CD14-positive monocyte (primary cell): ENCODE results near the gene S100A5. TPM values are rescaled to one million over a fixed set of nuclear protein-coding genes. Genes with fewer than 3 reads are reported as not detected.
A peak's percentile ranks its signal among the peaks of the same experiment; 100 is the strongest.

Experiments
- DNase-seq, 3 donors: peaks; one replicate each; pipeline ENCODE4 v3.0.0-alpha.2; 2011 to 2022
- H2AFZ ChIP-seq: 2 replicates; pipeline ENCODE4 v1.6.0; 2012; ENCODE audit warnings: mild to moderate bottlenecking, low read depth, low read length, inconsistent platforms; ENCODE audit not compliant: insufficient read depth, poor library complexity, severe bottlenecking
- H3K27ac ChIP-seq, 2 donors: 1 replicate in 1 of 2; 2 replicates in 1 of 2; pipeline ENCODE4 v1.5.1; 2012 to 2013; ENCODE audit warnings: low read length in 2 of 2, control low read depth in 1 of 2, inconsistent platforms in 1 of 2, low read depth in 1 of 2, mild to moderate bottlenecking in 1 of 2
- H3K27me3 ChIP-seq, 2 donors: one replicate each; pipeline versions ENCODE4 v1.6.0 to v1.6.1; 2011 to 2013; ENCODE audit warnings: low read length in 2 of 2; ENCODE audit not compliant: control insufficient read depth in 2 of 2, insufficient read depth in 2 of 2
- H3K36me3 ChIP-seq, 2 donors: replicated peaks in 1 of 2; 1 replicate in 1 of 2; 2 replicates in 1 of 2; pipeline versions ENCODE4 v1.5.1 to v1.6.1; 2012 to 2013; ENCODE audit warnings: low read length in 2 of 2, control low read depth in 1 of 2, inconsistent platforms in 1 of 2, mild to moderate bottlenecking in 1 of 2; ENCODE audit not compliant: insufficient read depth in 2 of 2, control insufficient read depth in 1 of 2
- H3K4me1 ChIP-seq, 2 donors: 1 replicate in 1 of 2; 2 replicates in 1 of 2; pipeline versions ENCODE4 v1.5.1 to v1.6.1; 2012 to 2013; ENCODE audit warnings: low read length in 2 of 2, control low read depth in 1 of 2, inconsistent platforms in 1 of 2, mild to moderate bottlenecking in 1 of 2, moderate library complexity in 1 of 2; ENCODE audit not compliant: insufficient read depth in 2 of 2, control insufficient read depth in 1 of 2
- H3K4me2 ChIP-seq: replicated peaks from 2 replicates; pipeline ENCODE3; 2012; ENCODE audit warnings: low read length, moderate library complexity, mild to moderate bottlenecking; ENCODE audit not compliant: poor library complexity, severe bottlenecking; ENCODE audit errors: extremely low read depth
- H3K4me3 ChIP-seq, 3 experiments: fragments of 200-600 bp in 1 of 3; sonication (generic) in 1 of 3; replicated peaks in 1 of 3; 1 replicate in 2 of 3; 2 replicates in 1 of 3; pipeline ENCODE4 v1.5.1; 2011 to 2013; ENCODE audit warnings: low read length in 3 of 3, mild to moderate bottlenecking in 3 of 3, control low read depth in 2 of 3, low read depth in 2 of 3, inconsistent platforms in 1 of 3, moderate library complexity in 1 of 3
- H3K79me2 ChIP-seq: 2 replicates; pipeline ENCODE4 v1.6.0; 2012; ENCODE audit warnings: mild to moderate bottlenecking, control low read depth, inconsistent platforms, low read length, moderate library complexity; ENCODE audit not compliant: insufficient read depth
- H3K9ac ChIP-seq: 2 replicates; pipeline ENCODE4 v1.6.0; 2017; ENCODE audit warnings: low read length, mild to moderate bottlenecking; ENCODE audit not compliant: insufficient read depth, poor library complexity, severe bottlenecking
- H3K9me3 ChIP-seq, 2 donors: replicated peaks in 1 of 2; 1 replicate in 1 of 2; 2 replicates in 1 of 2; pipeline versions ENCODE4 v1.5.1 to v1.6.1; 2012 to 2013; ENCODE audit warnings: low read length in 2 of 2, control low read depth in 1 of 2; ENCODE audit not compliant: control insufficient read depth in 1 of 2, insufficient read depth in 1 of 2
- H4K20me1 ChIP-seq: 2 replicates; pipeline ENCODE4 v1.6.0; 2012; ENCODE audit warnings: mild to moderate bottlenecking, low read length, control low read depth, moderate library complexity; ENCODE audit not compliant: insufficient read depth
- H3K27ac Mint-ChIP-seq, 7 donors: one replicate each; pipeline ENCODE4 v1.8.0; 2020; ENCODE audit warnings: mild to moderate bottlenecking in 7 of 7, mixed read lengths in 7 of 7, moderate library complexity in 6 of 7, inconsistent platforms in 2 of 7
- H3K27me3 Mint-ChIP-seq, 3 donors: one replicate each; pipeline ENCODE4 v1.8.0; 2021 to 2022; ENCODE audit warnings: low read depth in 3 of 3, mild to moderate bottlenecking in 3 of 3, mixed read lengths in 3 of 3, moderate library complexity in 3 of 3, inconsistent platforms in 1 of 3
- H3K36me3 Mint-ChIP-seq, 2 donors: one replicate each; pipeline ENCODE4 v1.8.0; 2020; ENCODE audit warnings: mixed read lengths in 2 of 2, inconsistent platforms in 1 of 2, mild to moderate bottlenecking in 1 of 2
- H3K4me1 Mint-ChIP-seq: one replicate; pipeline ENCODE4 v1.8.0; 2020; ENCODE audit warnings: mild to moderate bottlenecking, mixed read lengths
- H3K4me3 Mint-ChIP-seq, 2 donors: one replicate each; pipeline ENCODE4 v1.8.0; 2020; ENCODE audit warnings: mild to moderate bottlenecking in 2 of 2, mixed read lengths in 2 of 2, moderate library complexity in 1 of 2
- H3K9me3 Mint-ChIP-seq, 7 donors: one replicate each; pipeline ENCODE4 v1.8.0; 2020 to 2022; ENCODE audit warnings: mixed read lengths in 7 of 7, mild to moderate bottlenecking in 6 of 7, moderate library complexity in 6 of 7, inconsistent platforms in 2 of 7
- CTCF ChIP-seq: fragments of 200-600 bp; IDR thresholded peaks from one replicate; pipeline ENCODE4 v1.8.0; 2022; ENCODE audit warnings: antibody characterized with exemption, mild to moderate bottlenecking
- WGBS: methylation state at CpG from one replicate; pipeline ENCODE4 v1.1.5; 2013; ENCODE audit warnings: missing lambda C conversion rate; ENCODE audit not compliant: insufficient coverage; 5-methylcytosine and 5-hydroxymethylcytosine counted together
- intact Hi-C, 2 donors: fragments of 100-400 bp; cut with micrococcal nuclease; formaldehyde crosslinking; loops; one replicate each; pipeline versions ENCODE4 v1.15.0 to v1.15.1; 2023
- polyA plus RNA-seq, 3 donors: library from polyadenylated mRNA; depleted of rRNA in 1 of 3; unstranded in 2 of 3; stranded (reverse) in 1 of 3; fragments of 300-500 nt in 2 of 3; fragments of >200 nt in 1 of 3; fragmentation: Illumina TruSeq in 2 of 3; gene quantifications; 1 replicate in 2 of 3; 2 replicates in 1 of 3; pipeline ENCODE4 v1.2.3, GENCODE V29; 2012 to 2021

Gene S100A5
- polyA plus RNA-seq, 3 donors = 1.4 to 2.1 TPM; not detected in 1

GRCh38 chr1:153567621-153568366 lies 27.1 kb upstream of the S100A5 start:
- Histone ChIP-seq H2AFZ (peak overlapping the region; percentile 74), H3K9ac (peak overlapping the region; percentile 24), H3K9me3 (no peaks in the 10 kb centered on the region), H3K4me2 (peak overlapping the region; percentile 59), H3K27ac (peak overlapping the region; percentile 97 to 100), H3K4me1 (peaks cover 68 to 69% of the 10 kb centered on the region in 2 donors), H3K4me3 (peak overlapping the region in 1 of 3 experiments; percentile 52), H3K36me3 (no peaks in the 10 kb centered on the region), H4K20me1 (no peaks in the 10 kb centered on the region), H3K79me2 (peaks cover 13% of the 10 kb centered on the region), H3K27me3 (no peaks in the 10 kb centered on the region)
- Mint-ChIP-seq H3K27me3 (peaks cover 0 to 8% (median 2%) of the 10 kb centered on the region in 3 donors), H3K36me3 (peaks cover 0 to 5% of the 10 kb centered on the region in 2 donors), H3K9me3 (no peaks in the 10 kb centered on the region), H3K4me1 (peaks cover 66% of the 10 kb centered on the region), H3K4me3 (peak overlapping the region in 1 of 2 donors; percentile 86), H3K27ac (peak overlapping the region; percentile 48 to 100 (median 94))
- intact Hi-C loops = loop anchor here (1.0 to 5.0 kb wide), 4 partner anchors 34 to 1520 kb away; no protein-coding TSS in a partner anchor
- TF ChIP-seq CTCF = no peak
- WGBS = 93% methylated on average over 18 of the region's 22 CpGs
- no peak for DNase-seq

- Mint-ChIP-seq H3K4me3 (peak overlapping the region; percentile 43 to 89), H3K4me1 (peaks cover 56% of the 10 kb centered on the region), H3K27ac (peak overlapping the region; percentile 99 to 100 (median 100)), H3K27me3 (peaks cover 0 to 8% (median 1%) of the 10 kb centered on the region in 3 donors), H3K36me3 (peaks cover 0 to 5% of the 10 kb centered on the region in 2 donors), H3K9me3 (no peaks in the 10 kb centered on the region)
- peak; percentile 99 to 100 (median 99) for DNase-seq
- Histone ChIP-seq H4K20me1 (no peaks in the 10 kb centered on the region), H3K9me3 (no peaks in the 10 kb centered on the region), H3K9ac (peak overlapping the region; percentile 80), H3K27me3 (no peaks in the 10 kb centered on the region), H2AFZ (no peak overlapping the region), H3K36me3 (no peaks in the 10 kb centered on the region), H3K79me2 (peaks cover 13% of the 10 kb centered on the region), H3K27ac (peak overlapping the region; percentile 97 to 100), H3K4me2 (peak overlapping the region; percentile 67), H3K4me1 (peaks cover 57 to 58% of the 10 kb centered on the region in 2 donors), H3K4me3 (peak overlapping the region in 1 of 3 experiments; percentile 42)
- no peak for TF ChIP-seq CTCF
- intact Hi-C loops = loop anchor here (5.0 kb wide), 2 partner anchors 54 to 1519 kb away; no protein-coding TSS in a partner anchor
- 29% methylated on average over 9 of the region's 16 CpGs for WGBS
Measured at GRCh38 chr1:153566414-153567371, 26.0 kb upstream of the S100A5 start.
